GM23338 (cell line): ENCODE measurements around the gene TP73.

Source experiments
- CREB1 ChIP-seq: fragments of 250-450 bp; sonication (Bioruptor Pico); IDR thresholded peaks from 2 replicates; pipeline ENCODE4 v1.5.0; 2020; ENCODE audit warnings: low read depth, mild to moderate bottlenecking, moderate library complexity
- CTCF ChIP-seq, 2 experiments: fragments of 200-600 bp in 1 of 2; sonication (generic) in 1 of 2; conservative IDR thresholded peaks; 2 replicates each; pipeline versions ENCODE4 v1.5.1 to v1.6.1; 2016 to 2017; ENCODE audit warnings: antibody characterized with exemption in 2 of 2, low read depth in 2 of 2, mild to moderate bottlenecking in 2 of 2, moderate library complexity in 1 of 2
- EZH2phosphoT487 ChIP-seq: fragments of 200-600 bp; sonication (generic); IDR thresholded peaks from one replicate; pipeline ENCODE4 v1.8.1; 2018; ENCODE audit warnings: antibody characterized with exemption; ENCODE audit not compliant: unreplicated experiment
- JUNB ChIP-seq: IDR thresholded peaks from one replicate; pipeline ENCODE4 v1.6.1; 2016; ENCODE audit warnings: antibody characterized with exemption; ENCODE audit not compliant: unreplicated experiment

GRCh38 chr1:3677484-3677883 is 25.2 kb downstream of the TP73 start:
- TF ChIP-seq CREB1 (CRISPR knock-in tag), result no peak
- no peak for TF ChIP-seq CTCF (conservative IDR thresholded peaks at IDR 0.05; ENCODE audit: low read depth in 2 of 2)
- TF ChIP-seq JUNB, result no peak
- no peak for TF ChIP-seq EZH2phosphoT487
